DND-41 (cell line): ENCODE data around the gene CD244.

Source experiments
- ATAC-seq: fragments of 200-7000 bp; cut with Tn5 transposase; 3 replicates; pipeline ENCODE4 v1.9.1; 2021; ENCODE audit warnings: low read depth; ENCODE audit not compliant: insufficient read depth
- DNase-seq: peaks from one replicate; pipeline ENCODE4 v3.0.0-alpha.2; 2020
- H2AFZ ChIP-seq: 2 replicates; pipeline ENCODE4 v1.6.0; 2012; ENCODE audit warnings: low read depth, low read length
- H3K27ac ChIP-seq: 2 replicates; pipeline ENCODE4 v1.5.1; 2012; ENCODE audit warnings: low read length, inconsistent platforms
- H3K27me3 ChIP-seq: fragments of 200-600 bp; sonication (generic); 2 replicates; pipeline ENCODE4 v1.6.0; 2012; ENCODE audit warnings: low read length, mild to moderate bottlenecking, inconsistent platforms; ENCODE audit not compliant: insufficient read depth, poor library complexity
- H3K36me3 ChIP-seq: 2 replicates; pipeline ENCODE4 v1.5.1; 2012; ENCODE audit warnings: low read length, inconsistent platforms; ENCODE audit not compliant: insufficient read depth
- H3K4me1 ChIP-seq: 2 replicates; pipeline ENCODE4 v1.5.1; 2012; ENCODE audit warnings: mild to moderate bottlenecking, low read length; ENCODE audit not compliant: insufficient read depth
- H3K4me2 ChIP-seq: 2 replicates; pipeline ENCODE4 v1.6.0; 2012; ENCODE audit warnings: mild to moderate bottlenecking, moderate library complexity, low read length, inconsistent platforms; ENCODE audit not compliant: insufficient read depth
- H3K4me3 ChIP-seq, 2 experiments: fragments of 200-600 bp in 1 of 2; shearing (Covaris generic) in 1 of 2; 2 replicates each; pipeline ENCODE4 v1.5.1; 2012 to 2016; ENCODE audit warnings: inconsistent platforms in 2 of 2, low read length in 2 of 2, mild to moderate bottlenecking in 2 of 2, low read depth in 1 of 2, moderate library complexity in 1 of 2
- H3K79me2 ChIP-seq: 2 replicates; pipeline ENCODE4 v1.6.0; 2012; ENCODE audit warnings: low read length, inconsistent platforms; ENCODE audit not compliant: insufficient read depth
- H3K9ac ChIP-seq: 2 replicates; pipeline ENCODE4 v1.6.0; 2012; ENCODE audit warnings: low read depth, mild to moderate bottlenecking, inconsistent platforms, low read length, moderate library complexity
- H3K9me3 ChIP-seq: 2 replicates; pipeline ENCODE4 v1.5.1; 2012; ENCODE audit warnings: low read length, moderate library complexity, mild to moderate bottlenecking, inconsistent platforms; ENCODE audit not compliant: insufficient read depth, severe bottlenecking
- H4K20me1 ChIP-seq: 2 replicates; pipeline ENCODE4 v1.6.0; 2012; ENCODE audit warnings: low read length; ENCODE audit not compliant: insufficient read depth
- CTCF ChIP-seq: IDR thresholded peaks from 2 replicates; pipeline ENCODE4 v1.5.1; 2012; ENCODE audit warnings: borderline replicate concordance, low read length, moderate library complexity, mild to moderate bottlenecking; ENCODE audit not compliant: poor library complexity, severe bottlenecking; ENCODE audit errors: extremely low read depth
- EZH2 ChIP-seq: IDR thresholded peaks from 3 replicates; pipeline ENCODE4 v1.6.1; 2012; ENCODE audit warnings: borderline replicate concordance, low read depth, mild to moderate bottlenecking, moderate library complexity, low read length, inconsistent platforms; ENCODE audit not compliant: severe bottlenecking

Gene CD244

GRCh38 chr1:160858507-160858906, 4.2 kb downstream of the CD244 start:
- no peaks in the 10 kb centered on the region for H4K20me1 ChIP-seq
- H3K4me1 ChIP-seq: peaks cover 10% of the 10 kb centered on the region
- no peaks in the 10 kb centered on the region for H3K9me3 ChIP-seq
- H3K27me3 ChIP-seq: no peaks in the 10 kb centered on the region
- no peaks in the 10 kb centered on the region for H3K79me2 ChIP-seq
- no peaks in the 10 kb centered on the region for H3K36me3 ChIP-seq
- H3K4me2 ChIP-seq: no peak overlapping the region
- no peak overlapping the region for H3K9ac ChIP-seq
- H2AFZ ChIP-seq: no peak overlapping the region
- DNase-seq (no peak), ATAC-seq (no peak)
- TF ChIP-seq CTCF: no peak
- no peak for TF ChIP-seq EZH2
- no peak overlapping the region for H3K4me3 ChIP-seq
- no peak overlapping the region for H3K27ac ChIP-seq

- no peak overlapping the region for H3K4me2 ChIP-seq
- TF ChIP-seq CTCF (no peak), EZH2 (no peak)
- no peaks in the 10 kb centered on the region for H3K27me3 ChIP-seq
- H3K36me3 ChIP-seq: no peaks in the 10 kb centered on the region
- ATAC-seq (no peak), DNase-seq (no peak)
- no peaks in the 10 kb centered on the region for H3K79me2 ChIP-seq
- peaks cover 10% of the 10 kb centered on the region for H3K4me1 ChIP-seq
- H2AFZ ChIP-seq: no peak overlapping the region
- H3K27ac ChIP-seq: no peak overlapping the region
- H3K9me3 ChIP-seq: no peaks in the 10 kb centered on the region
- no peak overlapping the region for H3K4me3 ChIP-seq
- H3K9ac ChIP-seq: no peak overlapping the region
- no peaks in the 10 kb centered on the region for H4K20me1 ChIP-seq
These were observed 4.6 kb downstream of the CD244 start for GRCh38 chr1:160858097-160858496.

GRCh38 chr1:160855181-160855981, 7.3 kb downstream of the CD244 start:
- H3K4me1 ChIP-seq: peaks cover 10% of the 10 kb centered on the region
- H3K27ac ChIP-seq: no peak overlapping the region
- H3K36me3 ChIP-seq: no peaks in the 10 kb centered on the region
- H3K4me3 ChIP-seq: no peak overlapping the region
- H3K9ac ChIP-seq: no peak overlapping the region
- no peaks in the 10 kb centered on the region for H4K20me1 ChIP-seq
- H3K9me3 ChIP-seq: no peaks in the 10 kb centered on the region
- DNase-seq: peak; percentile 69
- no peak for TF ChIP-seq CTCF
- no peak for TF ChIP-seq EZH2
- ATAC-seq: peak; percentile 91
- no peak overlapping the region; the same call in 1 of the 2 replicates for H2AFZ ChIP-seq
- no peaks in the 10 kb centered on the region for H3K27me3 ChIP-seq
- no peaks in the 10 kb centered on the region for H3K79me2 ChIP-seq
- H3K4me2 ChIP-seq: no peak overlapping the region
